Adipocyte (in vitro differentiated cells): Measurements from ENCODE around the gene GPHN.
A peak's percentile ranks its signal among the peaks of the same experiment; 100 is the strongest.

Experiments
- DNase-seq: peaks from one replicate; pipeline ENCODE4 v3.0.0-alpha.2; 2015; ENCODE audit warnings: low read depth
- H3K27me3 ChIP-seq: replicated peaks from 2 replicates; pipeline ENCODE4 v1.7.0; 2013; ENCODE audit warnings: mild to moderate bottlenecking, low read length, moderate library complexity; ENCODE audit not compliant: control insufficient read depth, insufficient read depth
- H3K36me3 ChIP-seq: 2 replicates; pipeline ENCODE4 v1.7.0; 2013; ENCODE audit warnings: low read length, mild to moderate bottlenecking, moderate library complexity; ENCODE audit not compliant: control insufficient read depth, insufficient read depth, severe bottlenecking
- H3K4me1 ChIP-seq: 2 replicates; pipeline ENCODE4 v1.7.0; 2013; ENCODE audit warnings: mild to moderate bottlenecking, low read length, moderate library complexity; ENCODE audit not compliant: control insufficient read depth, insufficient read depth
- H3K4me3 ChIP-seq: 2 replicates; pipeline ENCODE4 v1.7.0; 2013; ENCODE audit warnings: mild to moderate bottlenecking, low read length, moderate library complexity
- H3K9ac ChIP-seq: 2 replicates; pipeline ENCODE4 v1.7.0; 2013; ENCODE audit warnings: mild to moderate bottlenecking, low read length, moderate library complexity
- H3K9me3 ChIP-seq: 2 replicates; pipeline ENCODE4 v1.7.0; 2013; ENCODE audit warnings: mild to moderate bottlenecking, low read length, moderate library complexity; ENCODE audit not compliant: control insufficient read depth

Gene GPHN

DNA sequence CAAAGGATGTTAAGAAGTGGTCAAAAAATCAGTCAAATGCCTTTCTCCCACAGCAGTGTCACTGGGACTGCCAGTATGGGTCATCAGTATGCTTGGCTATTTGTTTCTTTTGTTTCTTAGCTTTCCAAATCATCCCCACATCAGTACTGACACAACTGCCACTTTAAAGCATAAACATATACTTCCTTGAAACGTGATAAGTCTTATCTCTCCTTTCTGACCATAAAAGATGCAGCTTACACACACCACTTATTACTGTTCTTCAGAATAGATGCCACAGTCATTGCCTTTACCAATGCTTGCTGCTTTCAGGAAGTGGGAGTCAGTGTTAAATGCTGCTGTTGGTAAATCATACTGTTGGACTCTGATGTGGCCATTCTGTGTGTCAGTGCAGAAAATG lies 662.7 kb downstream of the GPHN start:
- H3K9ac ChIP-seq = no peak overlapping the region
- peaks cover 7% of the 10 kb centered on the region for H3K4me1 ChIP-seq
- H3K9me3 ChIP-seq = peaks cover 7% of the 10 kb centered on the region
- no peak overlapping the region for H3K4me3 ChIP-seq
- DNase-seq = no peak
- peaks cover 9% of the 10 kb centered on the region for H3K36me3 ChIP-seq
- H3K27me3 ChIP-seq = no peaks in the 10 kb centered on the region

DNA sequence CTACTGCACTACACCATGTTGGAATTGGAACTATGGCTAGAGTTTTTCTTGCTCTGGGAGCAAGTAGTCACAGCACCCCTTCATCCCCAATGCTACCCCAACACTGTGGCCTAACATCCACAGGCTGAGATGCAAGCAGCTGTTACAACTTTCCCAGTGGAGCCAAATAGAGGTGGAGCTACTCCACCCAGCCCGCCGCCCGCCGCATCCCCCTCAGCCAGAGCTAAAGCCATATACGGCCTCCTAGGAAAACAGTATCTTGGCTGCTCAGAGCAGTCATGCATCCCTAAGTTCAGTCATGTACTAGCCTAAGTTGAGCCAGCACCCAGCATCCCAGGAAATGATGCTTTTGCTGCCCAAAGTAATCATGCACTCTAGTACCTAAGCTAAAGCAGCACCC lies 664.1 kb downstream of the GPHN start:
- H3K4me1 ChIP-seq = peaks cover 7% of the 10 kb centered on the region
- no peaks in the 10 kb centered on the region for H3K27me3 ChIP-seq
- H3K9ac ChIP-seq = no peak overlapping the region
- H3K36me3 ChIP-seq = peaks cover 9% of the 10 kb centered on the region
- no peak overlapping the region for H3K4me3 ChIP-seq
- no peak for DNase-seq
- H3K9me3 ChIP-seq = peaks cover 7% of the 10 kb centered on the region

DNA sequence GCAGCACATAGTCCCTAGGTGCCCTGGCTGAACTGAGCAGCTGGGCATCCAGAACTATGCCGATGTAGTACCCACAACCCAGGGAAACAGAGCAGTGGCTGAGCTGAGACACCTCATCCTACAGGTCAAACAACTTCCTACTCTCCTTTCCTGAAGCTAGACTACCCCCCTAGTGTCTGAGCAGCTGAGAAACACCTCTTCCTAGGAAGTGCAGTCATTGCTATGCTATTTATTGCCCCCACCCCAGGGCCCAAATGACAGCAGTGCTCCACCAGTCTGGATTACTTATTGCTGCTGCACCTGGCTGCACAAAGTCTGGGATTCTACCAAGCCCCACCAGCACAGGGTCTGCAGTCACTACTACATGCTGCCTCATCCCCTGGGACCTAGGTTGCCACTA lies 664.6 kb downstream of the GPHN start:
- no peaks in the 10 kb centered on the region for H3K27me3 ChIP-seq
- no peak for DNase-seq
- no peak overlapping the region for H3K9ac ChIP-seq
- H3K9me3 ChIP-seq = peaks cover 7% of the 10 kb centered on the region
- peaks cover 9% of the 10 kb centered on the region for H3K36me3 ChIP-seq
- H3K4me3 ChIP-seq = no peak overlapping the region
- peaks cover 6% of the 10 kb centered on the region for H3K4me1 ChIP-seq

DNA sequence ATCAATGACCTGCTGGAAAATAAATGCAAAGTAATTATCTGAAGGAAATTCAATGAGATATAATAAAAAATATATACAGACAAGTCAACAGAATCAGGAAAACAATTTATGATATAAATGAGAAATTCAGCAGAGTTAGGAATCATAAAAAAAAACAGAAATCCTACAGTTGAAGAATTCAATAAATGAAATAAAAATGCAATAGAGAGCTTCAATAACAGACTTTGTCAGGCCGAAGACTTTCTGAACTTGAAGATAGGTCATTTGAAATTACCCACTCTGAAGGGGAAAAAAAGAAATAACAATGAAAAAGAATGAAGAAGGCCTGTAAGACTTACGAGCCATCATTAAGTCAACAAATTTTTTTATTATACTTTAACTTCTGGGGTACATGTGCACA lies 665.8 kb downstream of the GPHN start:
- H3K9ac ChIP-seq = no peak overlapping the region
- no peaks in the 10 kb centered on the region for H3K27me3 ChIP-seq
- no peaks in the 10 kb centered on the region for H3K4me1 ChIP-seq
- H3K36me3 ChIP-seq = peaks cover 12% of the 10 kb centered on the region
- H3K4me3 ChIP-seq = no peak overlapping the region
- no peak for DNase-seq
- peaks cover 7% of the 10 kb centered on the region for H3K9me3 ChIP-seq

DNA sequence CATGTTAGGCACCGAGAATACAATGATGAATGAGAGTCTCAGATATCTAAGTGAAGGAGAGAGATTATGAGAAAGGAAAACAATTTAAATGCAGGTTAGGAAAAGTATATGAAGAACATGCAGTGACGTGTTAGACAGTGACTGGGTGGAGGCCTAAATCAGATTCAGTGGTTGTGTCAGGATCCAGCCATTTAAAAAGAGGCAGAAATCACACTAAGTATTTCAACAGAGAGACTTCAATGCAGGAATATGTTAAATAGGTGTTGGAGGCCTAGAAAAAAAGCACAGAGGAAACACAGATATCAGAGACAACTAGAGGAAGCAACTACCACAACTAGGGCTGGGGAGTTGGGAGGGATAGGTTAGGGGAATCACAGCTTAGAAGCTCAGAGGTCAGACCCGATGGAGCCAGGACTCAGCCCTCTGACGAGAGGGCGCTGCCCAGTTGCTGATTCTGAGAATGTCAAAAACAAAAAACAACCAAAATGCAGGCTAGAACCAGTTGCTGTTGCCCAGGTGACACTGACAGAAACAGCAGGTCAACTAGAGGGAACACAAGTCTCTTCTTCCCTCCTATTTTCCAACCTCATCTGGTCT lies 678.3 kb downstream of the GPHN start:
- no peaks in the 10 kb centered on the region for H3K36me3 ChIP-seq
- no peaks in the 10 kb centered on the region for H3K9me3 ChIP-seq
- H3K4me1 ChIP-seq = peaks cover 17% of the 10 kb centered on the region
- no peaks in the 10 kb centered on the region for H3K27me3 ChIP-seq
- no peak for DNase-seq
- H3K9ac ChIP-seq = no peak overlapping the region
- H3K4me3 ChIP-seq = no peak overlapping the region

DNA sequence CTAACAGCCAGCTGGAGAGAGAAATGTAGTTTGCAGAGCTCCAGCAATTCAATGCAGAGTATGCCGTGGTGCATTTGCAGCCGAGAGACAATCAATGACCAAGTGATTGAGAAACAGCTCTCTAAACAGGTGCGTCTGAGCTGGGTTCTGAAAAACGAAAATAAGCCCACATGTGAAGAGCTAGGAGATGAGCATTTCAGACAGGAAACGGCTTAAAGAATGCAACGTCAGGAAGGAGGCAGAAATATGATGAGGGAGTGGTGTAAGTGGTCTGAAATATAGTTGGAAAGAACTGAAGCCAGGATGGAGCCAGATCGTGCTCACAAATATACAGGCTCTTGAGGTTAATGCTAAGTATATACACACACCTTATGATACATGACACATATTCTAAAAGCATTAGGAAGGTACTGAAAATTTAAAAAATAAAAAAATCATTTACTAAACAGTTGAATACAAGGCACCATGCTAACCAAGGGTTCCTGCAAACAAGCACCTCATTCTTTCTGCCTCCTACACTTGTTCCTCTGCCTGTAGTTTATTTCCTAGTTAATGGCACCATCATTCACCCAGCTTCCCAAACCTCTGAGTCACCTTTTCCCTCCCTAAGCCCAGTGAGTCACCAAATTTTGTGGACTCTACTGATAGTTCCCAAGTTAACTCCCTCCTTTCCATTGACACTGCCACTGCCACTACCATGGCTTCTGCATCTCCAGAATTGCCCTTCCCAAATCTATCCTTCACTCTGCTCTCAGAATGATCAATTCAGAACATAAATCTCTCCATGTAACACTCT lies 679.0 kb downstream of the GPHN start:
- DNase-seq = peak; percentile 67
- Histone ChIP-seq H3K4me3 (no peak overlapping the region), H3K9ac (no peak overlapping the region), H3K36me3 (no peaks in the 10 kb centered on the region), H3K9me3 (no peaks in the 10 kb centered on the region), H3K4me1 (peaks cover 17% of the 10 kb centered on the region), H3K27me3 (no peaks in the 10 kb centered on the region)

DNA sequence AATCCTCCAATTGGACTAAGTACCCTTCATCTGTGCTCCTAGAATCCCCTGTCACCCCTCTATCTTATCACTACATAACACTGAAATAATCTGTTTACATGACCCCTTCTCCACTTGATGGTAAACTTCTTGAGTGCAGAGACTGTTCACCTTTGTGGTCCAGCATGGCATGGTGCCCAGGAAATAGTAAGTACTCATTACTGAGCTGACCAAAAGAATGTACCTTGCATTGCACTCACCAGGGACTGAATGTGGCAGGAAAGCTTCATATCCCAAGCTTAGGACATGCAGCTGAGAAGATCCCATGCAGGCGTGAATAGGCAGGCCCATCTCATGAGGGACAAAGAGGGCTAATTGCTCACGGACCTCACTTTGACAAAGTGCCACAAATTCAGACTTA lies 679.9 kb downstream of the GPHN start:
- DNase-seq = peak; percentile 51
- Histone ChIP-seq H3K9ac (no peak overlapping the region), H3K4me3 (no peak overlapping the region), H3K9me3 (no peaks in the 10 kb centered on the region), H3K27me3 (no peaks in the 10 kb centered on the region), H3K4me1 (peaks cover 17% of the 10 kb centered on the region), H3K36me3 (no peaks in the 10 kb centered on the region)

DNA sequence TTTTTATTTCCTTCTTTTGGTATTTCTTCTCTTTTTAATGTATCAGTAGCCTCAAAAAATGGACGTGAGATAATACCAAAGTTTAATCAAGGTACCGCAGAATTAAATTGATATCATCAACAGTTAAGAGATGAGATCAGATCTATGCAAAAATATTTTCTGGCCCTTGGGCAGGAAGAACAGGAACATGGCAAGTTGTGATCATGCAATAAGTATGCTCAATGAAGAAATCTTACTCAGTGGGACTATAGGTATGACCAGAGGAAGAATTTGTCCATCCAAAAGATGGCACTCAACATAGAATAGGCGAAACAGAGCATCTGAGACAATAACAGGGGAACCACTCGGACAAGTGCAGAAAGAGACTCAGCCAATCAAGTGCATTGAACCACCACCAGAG lies 680.4 kb downstream of the GPHN start:
- peaks cover 17% of the 10 kb centered on the region for H3K4me1 ChIP-seq
- no peaks in the 10 kb centered on the region for H3K9me3 ChIP-seq
- H3K4me3 ChIP-seq = no peak overlapping the region
- H3K9ac ChIP-seq = no peak overlapping the region
- no peaks in the 10 kb centered on the region for H3K27me3 ChIP-seq
- H3K36me3 ChIP-seq = no peaks in the 10 kb centered on the region
- DNase-seq = no peak

DNA sequence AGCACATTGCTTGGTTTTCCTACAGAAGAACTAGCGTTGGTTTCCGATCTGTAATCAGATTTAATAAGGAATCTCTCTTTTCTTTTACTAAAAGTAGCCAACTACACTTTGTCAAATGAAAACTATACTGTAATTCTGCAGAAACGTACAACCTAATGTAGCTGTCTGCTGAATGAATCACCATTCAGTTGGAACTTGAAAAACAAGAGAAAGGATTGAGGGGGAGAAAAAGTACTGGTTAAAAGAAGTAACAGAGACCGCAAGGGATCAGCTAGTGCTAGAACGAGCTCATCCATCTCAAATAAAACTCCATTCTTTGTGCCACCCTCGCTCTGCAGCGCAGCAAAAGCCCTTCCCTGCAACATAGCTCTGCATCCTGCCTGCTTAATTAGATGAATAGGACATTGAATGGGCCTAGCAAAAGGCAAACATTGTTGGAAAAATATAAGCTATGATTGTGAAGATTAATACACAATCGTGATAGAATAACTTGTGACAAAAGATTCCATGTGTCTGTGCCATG lies 683.9 kb downstream of the GPHN start:
- DNase-seq = peak; percentile 5
- Histone ChIP-seq H3K36me3 (no peaks in the 10 kb centered on the region), H3K4me3 (no peak overlapping the region), H3K27me3 (no peaks in the 10 kb centered on the region), H3K9ac (no peak overlapping the region), H3K9me3 (no peaks in the 10 kb centered on the region), H3K4me1 (peaks cover 9% of the 10 kb centered on the region)

DNA sequence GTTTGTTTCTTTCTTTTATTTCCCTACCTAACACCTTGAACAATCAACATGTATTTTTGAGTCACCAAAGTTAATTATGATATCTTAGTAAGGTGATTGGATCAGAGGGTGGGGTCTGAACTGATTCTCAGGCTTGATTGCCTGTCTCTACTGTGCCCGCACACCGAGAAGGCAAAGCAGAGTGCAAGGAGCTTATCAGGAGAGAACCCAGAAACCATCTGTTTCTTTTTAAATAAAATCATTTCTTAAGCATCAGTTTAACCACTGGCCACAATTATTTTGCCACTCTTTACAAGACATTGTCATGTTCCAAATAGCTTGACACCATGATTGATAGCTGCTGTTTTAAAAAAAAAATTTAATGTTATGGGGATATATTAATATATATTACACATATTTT lies 684.4 kb downstream of the GPHN start:
- no peak for DNase-seq
- Histone ChIP-seq H3K36me3 (no peaks in the 10 kb centered on the region), H3K4me1 (peaks cover 3% of the 10 kb centered on the region), H3K27me3 (no peaks in the 10 kb centered on the region), H3K9me3 (no peaks in the 10 kb centered on the region), H3K4me3 (no peak overlapping the region), H3K9ac (no peak overlapping the region)

DNA sequence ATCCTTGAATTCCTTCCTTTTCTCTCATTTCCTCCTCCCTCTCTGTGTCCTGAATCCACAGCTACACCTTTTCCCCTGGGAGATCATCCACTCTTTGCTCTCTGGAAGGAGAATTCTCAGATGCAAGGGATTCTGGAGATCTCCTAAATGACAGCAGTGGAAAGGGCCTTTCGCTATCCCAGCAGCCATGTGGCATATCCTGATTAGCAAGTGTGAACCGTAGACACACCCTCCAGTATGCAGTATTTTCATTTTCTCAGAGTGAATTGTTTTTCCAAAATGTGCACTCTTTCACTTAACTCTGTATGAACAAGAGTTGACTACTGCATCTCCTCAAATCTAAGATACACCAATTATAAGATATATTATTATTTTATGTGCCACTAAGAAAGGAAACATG lies 687.3 kb downstream of the GPHN start:
- Histone ChIP-seq H3K4me1 (no peaks in the 10 kb centered on the region), H3K9ac (no peak overlapping the region), H3K27me3 (no peaks in the 10 kb centered on the region), H3K9me3 (no peaks in the 10 kb centered on the region), H3K36me3 (no peaks in the 10 kb centered on the region), H3K4me3 (no peak overlapping the region)
- no peak for DNase-seq
